T-helper 1 cell treated with Interleukin-12 subunit alpha and Interleukin-12 subunit beta and Interleukin-4 antibody, amounts not matched to agents 30 μg/mL and 1 μg/mL, for 36 hours (primary cell): ENCODE measurements around the gene TNFRSF1B.

Source experiments
- H3K27ac Mint-ChIP-seq: one replicate; pipeline ENCODE4 v1.8.0; 2021; ENCODE audit warnings: mild to moderate bottlenecking, mixed read lengths
- H3K27me3 Mint-ChIP-seq: one replicate; pipeline ENCODE4 v1.8.0; 2021; ENCODE audit warnings: low read depth, mixed read lengths
- H3K36me3 Mint-ChIP-seq: one replicate; pipeline ENCODE4 v1.8.0; 2021; ENCODE audit warnings: low read depth, mixed read lengths
- H3K4me1 Mint-ChIP-seq: one replicate; pipeline ENCODE4 v1.8.0; 2021; ENCODE audit warnings: low read depth, mixed read lengths
- H3K4me3 Mint-ChIP-seq: one replicate; pipeline ENCODE4 v1.8.0; 2021; ENCODE audit warnings: mild to moderate bottlenecking, moderate library complexity, mixed read lengths
- H3K9me3 Mint-ChIP-seq: one replicate; pipeline ENCODE4 v1.8.0; 2021; ENCODE audit warnings: mixed read lengths

Gene TNFRSF1B

GRCh38 chr1:12197483-12197880 is 30.7 kb downstream of the TNFRSF1B start:
- H3K4me1 Mint-ChIP-seq = peaks cover 33% of the 10 kb centered on the region
- H3K4me3 Mint-ChIP-seq = no peak overlapping the region
- H3K9me3 Mint-ChIP-seq = no peaks in the 10 kb centered on the region
- peaks cover 41% of the 10 kb centered on the region for H3K36me3 Mint-ChIP-seq
- no peak overlapping the region for H3K27ac Mint-ChIP-seq
- H3K27me3 Mint-ChIP-seq = no peaks in the 10 kb centered on the region

GRCh38 chr1:12200208-12200607 is 33.4 kb downstream of the TNFRSF1B start:
- H3K9me3 Mint-ChIP-seq = no peaks in the 10 kb centered on the region
- H3K4me3 Mint-ChIP-seq = no peak overlapping the region
- H3K4me1 Mint-ChIP-seq = peaks cover 36% of the 10 kb centered on the region
- no peak overlapping the region for H3K27ac Mint-ChIP-seq
- no peaks in the 10 kb centered on the region for H3K27me3 Mint-ChIP-seq
- H3K36me3 Mint-ChIP-seq = peaks cover 38% of the 10 kb centered on the region

GRCh38 chr1:12201352-12202189 is 34.8 kb downstream of the TNFRSF1B start:
- H3K36me3 Mint-ChIP-seq = peaks cover 38% of the 10 kb centered on the region
- H3K27me3 Mint-ChIP-seq = no peaks in the 10 kb centered on the region
- no peak overlapping the region for H3K4me3 Mint-ChIP-seq
- H3K27ac Mint-ChIP-seq = peak overlapping the region; percentile 57
- H3K4me1 Mint-ChIP-seq = peaks cover 39% of the 10 kb centered on the region
- H3K9me3 Mint-ChIP-seq = no peaks in the 10 kb centered on the region

GRCh38 chr1:12202190-12202497 is 35.4 kb downstream of the TNFRSF1B start:
- H3K4me3 Mint-ChIP-seq = no peak overlapping the region
- no peaks in the 10 kb centered on the region for H3K9me3 Mint-ChIP-seq
- peak overlapping the region; percentile 81 for H3K27ac Mint-ChIP-seq
- no peaks in the 10 kb centered on the region for H3K27me3 Mint-ChIP-seq
- peaks cover 39% of the 10 kb centered on the region for H3K4me1 Mint-ChIP-seq
- peaks cover 33% of the 10 kb centered on the region for H3K36me3 Mint-ChIP-seq

GRCh38 chr1:12202577-12202976 is 35.8 kb downstream of the TNFRSF1B start:
- peaks cover 32% of the 10 kb centered on the region for H3K36me3 Mint-ChIP-seq
- H3K4me1 Mint-ChIP-seq = peaks cover 41% of the 10 kb centered on the region
- no peaks in the 10 kb centered on the region for H3K9me3 Mint-ChIP-seq
- peak overlapping the region; percentile 81 for H3K27ac Mint-ChIP-seq
- no peaks in the 10 kb centered on the region for H3K27me3 Mint-ChIP-seq
- H3K4me3 Mint-ChIP-seq = peak overlapping the region; percentile 28

- peaks cover 35% of the 10 kb centered on the region for H3K36me3 Mint-ChIP-seq
- H3K9me3 Mint-ChIP-seq = no peaks in the 10 kb centered on the region
- H3K27ac Mint-ChIP-seq = peak overlapping the region; percentile 81
- H3K27me3 Mint-ChIP-seq = no peaks in the 10 kb centered on the region
- H3K4me1 Mint-ChIP-seq = peaks cover 45% of the 10 kb centered on the region
- no peak overlapping the region for H3K4me3 Mint-ChIP-seq
Measured at GRCh38 chr1:12203216-12204007, 36.6 kb downstream of the TNFRSF1B start.

- peaks cover 50% of the 10 kb centered on the region for H3K4me1 Mint-ChIP-seq
- no peak overlapping the region for H3K4me3 Mint-ChIP-seq
- H3K36me3 Mint-ChIP-seq = peaks cover 38% of the 10 kb centered on the region
- H3K9me3 Mint-ChIP-seq = no peaks in the 10 kb centered on the region
- peak overlapping the region; percentile 67 for H3K27ac Mint-ChIP-seq
- no peaks in the 10 kb centered on the region for H3K27me3 Mint-ChIP-seq
Measured at GRCh38 chr1:12204140-12204539, 37.3 kb downstream of the TNFRSF1B start.

- Mint-ChIP-seq H3K4me1 (peaks cover 50% of the 10 kb centered on the region), H3K27me3 (no peaks in the 10 kb centered on the region), H3K4me3 (no peak overlapping the region), H3K36me3 (peaks cover 40% of the 10 kb centered on the region), H3K27ac (peak overlapping the region; percentile 63), H3K9me3 (no peaks in the 10 kb centered on the region)
Measured at GRCh38 chr1:12204754-12205658, 38.2 kb downstream of the TNFRSF1B start.

GRCh38 chr1:12206238-12206637 is 39.4 kb downstream of the TNFRSF1B start:
- peaks cover 43% of the 10 kb centered on the region for H3K36me3 Mint-ChIP-seq
- peak overlapping the region; percentile 65 for H3K27ac Mint-ChIP-seq
- no peak overlapping the region for H3K4me3 Mint-ChIP-seq
- H3K4me1 Mint-ChIP-seq = peaks cover 53% of the 10 kb centered on the region
- H3K27me3 Mint-ChIP-seq = no peaks in the 10 kb centered on the region
- no peaks in the 10 kb centered on the region for H3K9me3 Mint-ChIP-seq

- Mint-ChIP-seq H3K27ac (peak overlapping the region; percentile 41), H3K4me1 (peaks cover 49% of the 10 kb centered on the region), H3K9me3 (no peaks in the 10 kb centered on the region), H3K27me3 (no peaks in the 10 kb centered on the region), H3K36me3 (peaks cover 43% of the 10 kb centered on the region), H3K4me3 (no peak overlapping the region)
Measured at GRCh38 chr1:12206792-12207424, 40.1 kb downstream of the TNFRSF1B start.

GRCh38 chr1:12208271-12208670 is 41.5 kb downstream of the TNFRSF1B start:
- Mint-ChIP-seq H3K27ac (peak overlapping the region; percentile 67), H3K4me1 (peaks cover 41% of the 10 kb centered on the region), H3K36me3 (peaks cover 33% of the 10 kb centered on the region), H3K9me3 (no peaks in the 10 kb centered on the region), H3K27me3 (no peaks in the 10 kb centered on the region), H3K4me3 (no peak overlapping the region)

GRCh38 chr1:12208764-12209494 is 42.1 kb downstream of the TNFRSF1B start:
- H3K4me1 Mint-ChIP-seq = peaks cover 35% of the 10 kb centered on the region
- H3K4me3 Mint-ChIP-seq = no peak overlapping the region
- no peaks in the 10 kb centered on the region for H3K27me3 Mint-ChIP-seq
- peak overlapping the region; percentile 67 for H3K27ac Mint-ChIP-seq
- H3K36me3 Mint-ChIP-seq = peaks cover 29% of the 10 kb centered on the region
- H3K9me3 Mint-ChIP-seq = no peaks in the 10 kb centered on the region

- Mint-ChIP-seq H3K4me1 (peaks cover 30% of the 10 kb centered on the region), H3K9me3 (no peaks in the 10 kb centered on the region), H3K27me3 (peaks cover under 1% of the 10 kb centered on the region), H3K36me3 (peaks cover 29% of the 10 kb centered on the region), H3K27ac (no peak overlapping the region), H3K4me3 (no peak overlapping the region)
Measured at GRCh38 chr1:12209495-12209832, 42.7 kb downstream of the TNFRSF1B start.
